ENCODE results near the gene MAGOH.

Gene MAGOH

DNA sequence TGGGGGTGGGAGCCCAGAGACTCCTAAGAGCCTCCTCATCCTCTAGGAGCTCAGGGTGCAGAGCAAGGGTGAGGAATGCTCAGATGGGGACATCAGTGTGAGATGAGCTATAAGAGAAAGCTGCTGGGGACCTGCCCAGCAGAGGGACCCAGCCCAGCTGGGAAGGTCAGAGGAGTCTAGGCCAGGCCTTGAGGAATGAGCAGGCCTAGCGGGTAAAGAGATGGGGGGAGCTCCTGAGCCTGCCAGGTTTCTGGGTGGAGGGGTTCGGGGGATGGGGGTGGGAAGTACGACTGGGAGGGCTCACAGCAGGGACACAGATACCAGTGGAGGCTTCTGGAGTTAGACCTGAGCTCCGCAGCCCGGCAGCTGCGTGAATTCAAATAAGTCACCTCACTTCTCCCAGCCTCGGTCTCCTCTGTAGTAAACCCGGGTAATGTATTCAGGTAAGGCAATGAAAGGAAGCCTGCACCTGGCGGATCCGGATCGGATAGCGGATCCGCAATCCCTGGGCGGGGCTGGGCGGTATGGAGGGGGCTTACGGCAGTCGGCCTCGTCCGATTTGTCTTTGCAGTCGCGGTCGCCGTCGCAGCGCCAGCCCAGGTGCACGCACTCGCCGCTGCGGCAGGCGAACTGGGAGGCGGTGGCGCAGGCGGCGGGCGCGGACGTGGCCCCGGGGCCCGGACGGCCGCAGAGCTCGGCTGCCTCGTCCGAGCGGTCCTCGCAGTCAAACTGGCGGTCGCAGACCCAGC lies 38.0 kb upstream of the MAGOH start:
- Mint-ChIP-seq H3K9me3 (no peaks in the 10 kb centered on the region), H3K27me3 (no peaks in the 10 kb centered on the region), H3K36me3 (peaks cover 23% of the 10 kb centered on the region), H3K4me3 (no peak overlapping the region), H3K27ac (no peak overlapping the region), H3K4me1 (no peaks in the 10 kb centered on the region)
- CTCF ChIA-PET = interaction anchor here (2.6 kb wide), 1 partner anchor 117 kb away, joined by 12 read pairs; no protein-coding TSS in a partner anchor
- DNase-seq = no peak

DNA sequence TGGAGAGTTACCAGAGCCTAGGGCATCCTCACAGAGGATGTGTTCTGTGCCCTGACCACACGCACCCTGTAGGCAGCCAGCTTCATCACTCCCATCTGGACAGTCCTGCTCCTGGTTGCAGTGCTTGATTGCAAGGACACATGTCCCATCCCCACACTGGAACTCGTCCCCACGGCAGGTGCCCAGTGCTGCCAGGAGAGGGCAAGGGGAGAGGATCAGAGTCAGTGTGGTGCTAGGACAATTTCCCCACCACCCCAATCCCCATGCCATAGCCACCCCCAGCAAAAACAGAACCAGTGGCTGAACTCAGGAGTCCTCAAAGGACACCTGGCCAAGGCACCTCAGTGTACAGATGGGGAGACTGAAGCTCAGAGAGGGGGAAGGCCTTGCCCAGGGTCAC lies 37.2 kb upstream of the MAGOH start:
- DNase-seq = no peak
- no peaks in the 10 kb centered on the region for H3K9me3 Mint-ChIP-seq
- no peak overlapping the region for H3K4me3 Mint-ChIP-seq
- H3K4me1 Mint-ChIP-seq = no peaks in the 10 kb centered on the region
- H3K36me3 Mint-ChIP-seq = peaks cover 27% of the 10 kb centered on the region
- H3K27ac Mint-ChIP-seq = no peak overlapping the region
- CTCF ChIA-PET = interaction anchor here (2.6 kb wide), 1 partner anchor 118 kb away, joined by 12 read pairs; no protein-coding TSS in a partner anchor
- no peaks in the 10 kb centered on the region for H3K27me3 Mint-ChIP-seq

GRCh38 chr1:53274541-53275185 lies 36.3 kb upstream of the MAGOH start:
- H3K27me3 Mint-ChIP-seq = no peaks in the 10 kb centered on the region
- CTCF ChIA-PET = interaction anchor here (1.0 to 2.6 kb wide), 4 partner anchors 12 to 191 kb away, joined by 3 to 12 read pairs (median 5); no protein-coding TSS in a partner anchor
- no peaks in the 10 kb centered on the region for H3K9me3 Mint-ChIP-seq
- no peak overlapping the region for H3K4me3 Mint-ChIP-seq
- no peak overlapping the region for H3K27ac Mint-ChIP-seq
- H3K36me3 Mint-ChIP-seq = peaks cover 28% of the 10 kb centered on the region
- H3K4me1 Mint-ChIP-seq = no peaks in the 10 kb centered on the region
- DNase-seq = no peak

GRCh38 chr1:53274026-53274425 lies 35.7 kb upstream of the MAGOH start:
- Mint-ChIP-seq H3K4me3 (no peak overlapping the region), H3K4me1 (no peaks in the 10 kb centered on the region), H3K36me3 (peaks cover 28% of the 10 kb centered on the region), H3K27ac (no peak overlapping the region), H3K9me3 (no peaks in the 10 kb centered on the region), H3K27me3 (no peaks in the 10 kb centered on the region)
- DNase-seq = no peak
- CTCF ChIA-PET = interaction anchor here (0.9 to 2.6 kb wide), 5 partner anchors 11 to 192 kb away, joined by 3 to 12 read pairs (median 3); no protein-coding TSS in a partner anchor

DNA sequence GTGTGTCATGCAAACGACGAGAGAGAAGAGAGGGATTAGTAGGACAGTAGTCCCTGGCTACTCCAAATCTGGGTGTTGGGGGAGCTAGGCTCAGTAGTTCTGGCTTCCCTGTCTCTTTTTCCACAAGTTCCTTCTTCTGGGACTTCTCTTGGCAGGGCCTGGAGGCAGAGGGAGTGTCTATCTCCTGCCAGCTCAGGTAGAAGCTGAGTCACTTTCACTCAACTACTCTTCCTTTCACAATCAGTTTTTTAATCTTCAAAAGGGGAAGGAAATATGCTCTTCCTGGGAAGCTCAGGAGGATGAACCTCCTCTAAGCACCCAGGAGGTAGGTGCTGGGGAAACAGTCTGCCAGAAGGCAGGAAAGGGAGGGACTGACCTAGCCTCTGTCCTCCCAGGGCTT lies 35.2 kb upstream of the MAGOH start:
- Mint-ChIP-seq H3K27me3 (no peaks in the 10 kb centered on the region), H3K27ac (no peak overlapping the region), H3K36me3 (peaks cover 33% of the 10 kb centered on the region), H3K4me1 (no peaks in the 10 kb centered on the region), H3K9me3 (no peaks in the 10 kb centered on the region), H3K4me3 (no peak overlapping the region)
- DNase-seq = no peak
- CTCF ChIA-PET = interaction anchor here (0.9 to 1.6 kb wide), 2 partner anchors 120 to 122 kb away, joined by 3 to 7 read pairs; no protein-coding TSS in a partner anchor

DNA sequence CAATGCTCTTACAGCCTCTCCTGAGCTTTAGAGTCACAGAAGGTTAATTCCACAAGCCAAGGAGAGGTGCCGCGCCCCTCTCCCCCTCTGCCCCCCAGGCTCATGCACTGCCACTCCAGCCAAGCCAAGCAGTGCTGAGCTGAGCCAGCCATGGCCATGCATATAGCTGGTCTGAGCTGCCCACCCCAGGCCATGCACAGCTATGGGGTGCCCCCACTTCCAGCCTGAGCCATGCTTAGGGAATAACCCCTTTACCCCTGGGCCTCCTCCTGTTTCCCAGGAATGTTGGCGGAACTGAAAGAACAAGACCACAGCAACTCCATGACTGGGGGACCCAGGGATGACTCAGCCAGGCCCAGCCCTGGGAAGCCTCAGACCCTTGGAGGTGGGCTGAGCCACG lies 34.0 kb upstream of the MAGOH start:
- no peaks in the 10 kb centered on the region for H3K9me3 Mint-ChIP-seq
- H3K4me1 Mint-ChIP-seq = no peaks in the 10 kb centered on the region
- H3K36me3 Mint-ChIP-seq = peaks cover 26% of the 10 kb centered on the region
- CTCF ChIA-PET = interaction anchor here (3.3 kb wide), 1 partner anchor 121 kb away, joined by 16 read pairs; no protein-coding TSS in a partner anchor
- H3K27ac Mint-ChIP-seq = peak overlapping the region; percentile 24
- no peaks in the 10 kb centered on the region for H3K27me3 Mint-ChIP-seq
- no peak overlapping the region for H3K4me3 Mint-ChIP-seq
- DNase-seq = no peak

DNA sequence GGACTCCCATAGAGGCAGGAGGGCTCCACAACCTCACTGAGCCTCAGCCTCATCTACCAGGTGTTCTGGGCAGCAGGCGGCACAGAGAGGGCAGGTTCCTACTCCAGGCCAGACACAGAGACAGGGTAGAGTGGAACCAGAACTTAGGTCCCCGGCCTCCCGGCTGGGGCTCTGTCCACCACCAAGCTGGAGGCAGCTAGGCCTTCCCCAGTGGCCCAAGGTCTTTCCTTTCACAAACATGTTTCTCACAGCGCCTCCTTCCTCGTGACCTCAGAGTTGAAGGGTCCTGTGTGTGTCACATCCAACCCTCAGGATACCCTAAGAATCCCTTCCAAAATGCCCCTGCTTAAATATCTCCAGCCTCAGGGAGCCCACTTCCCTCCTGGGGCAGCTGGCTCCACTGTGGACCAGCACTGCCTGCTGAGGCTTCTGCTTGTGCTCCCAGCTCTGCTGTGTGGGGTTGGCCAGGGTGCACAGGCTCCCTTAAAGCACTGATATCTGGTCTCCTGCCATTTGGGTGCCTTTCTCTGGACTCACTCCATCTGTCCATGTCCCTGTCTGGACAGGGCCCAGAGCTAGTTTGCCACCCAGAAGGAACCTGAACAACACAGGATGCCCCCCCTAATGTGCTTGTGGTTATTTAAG lies 33.2 kb upstream of the MAGOH start:
- H3K9me3 Mint-ChIP-seq = no peaks in the 10 kb centered on the region
- H3K4me1 Mint-ChIP-seq = no peaks in the 10 kb centered on the region
- no peak overlapping the region for H3K4me3 Mint-ChIP-seq
- DNase-seq = no peak
- CTCF ChIA-PET = interaction anchor here (3.3 kb wide), 1 partner anchor 122 kb away, joined by 16 read pairs; no protein-coding TSS in a partner anchor
- H3K27ac Mint-ChIP-seq = no peak overlapping the region
- no peaks in the 10 kb centered on the region for H3K27me3 Mint-ChIP-seq
- peaks cover 26% of the 10 kb centered on the region for H3K36me3 Mint-ChIP-seq

- H3K4me1 Mint-ChIP-seq = no peaks in the 10 kb centered on the region
- H3K27ac Mint-ChIP-seq = no peak overlapping the region
- H3K27me3 Mint-ChIP-seq = no peaks in the 10 kb centered on the region
- H3K36me3 Mint-ChIP-seq = peaks cover 28% of the 10 kb centered on the region
- CTCF ChIA-PET = interaction anchor here (3.3 kb wide), 1 partner anchor 123 kb away, joined by 16 read pairs; no protein-coding TSS in a partner anchor
- no peak for DNase-seq
- no peak overlapping the region for H3K4me3 Mint-ChIP-seq
- no peaks in the 10 kb centered on the region for H3K9me3 Mint-ChIP-seq
Observed at GRCh38 chr1:53270873-53271272, 32.6 kb upstream of the MAGOH start.

DNA sequence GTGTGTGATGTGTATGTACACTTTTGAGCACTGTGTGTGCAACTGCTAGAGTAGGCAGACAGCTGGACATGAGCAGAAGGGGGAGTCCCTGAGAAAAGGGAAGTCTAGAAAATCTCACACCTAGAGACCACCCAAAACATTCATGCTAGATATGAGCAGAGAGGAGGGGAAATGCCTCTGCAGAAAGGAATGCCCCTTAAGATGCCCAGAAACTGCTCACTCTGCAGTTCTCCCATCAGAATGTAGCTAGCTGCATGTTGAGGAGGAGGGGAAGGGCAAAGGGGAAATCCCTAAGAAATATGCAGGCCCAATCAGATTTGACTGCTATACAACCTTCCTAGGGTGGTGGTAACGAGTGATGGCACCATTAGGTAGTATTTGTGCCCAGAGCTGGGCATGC lies 31.8 kb upstream of the MAGOH start:
- Mint-ChIP-seq H3K9me3 (no peaks in the 10 kb centered on the region), H3K27me3 (no peaks in the 10 kb centered on the region), H3K4me3 (no peak overlapping the region), H3K27ac (no peak overlapping the region), H3K36me3 (peaks cover 31% of the 10 kb centered on the region), H3K4me1 (no peaks in the 10 kb centered on the region)
- DNase-seq = no peak
- CTCF ChIA-PET = interaction anchor here (0.8 to 3.3 kb wide), 2 partner anchors 11 to 123 kb away, joined by 3 to 16 read pairs; no protein-coding TSS in a partner anchor

- no peak overlapping the region for H3K27ac Mint-ChIP-seq
- DNase-seq = no peak
- CTCF ChIA-PET = interaction anchor here (0.5 to 2.9 kb wide), 8 partner anchors 9 to 485 kb away, joined by 3 to 15 read pairs (median 3); no protein-coding TSS in a partner anchor
- H3K9me3 Mint-ChIP-seq = no peaks in the 10 kb centered on the region
- no peaks in the 10 kb centered on the region for H3K27me3 Mint-ChIP-seq
- no peaks in the 10 kb centered on the region for H3K4me1 Mint-ChIP-seq
- H3K36me3 Mint-ChIP-seq = peaks cover 39% of the 10 kb centered on the region
- no peak overlapping the region for H3K4me3 Mint-ChIP-seq
Observed at GRCh38 chr1:53267761-53268160, 29.4 kb upstream of the MAGOH start.

DNA sequence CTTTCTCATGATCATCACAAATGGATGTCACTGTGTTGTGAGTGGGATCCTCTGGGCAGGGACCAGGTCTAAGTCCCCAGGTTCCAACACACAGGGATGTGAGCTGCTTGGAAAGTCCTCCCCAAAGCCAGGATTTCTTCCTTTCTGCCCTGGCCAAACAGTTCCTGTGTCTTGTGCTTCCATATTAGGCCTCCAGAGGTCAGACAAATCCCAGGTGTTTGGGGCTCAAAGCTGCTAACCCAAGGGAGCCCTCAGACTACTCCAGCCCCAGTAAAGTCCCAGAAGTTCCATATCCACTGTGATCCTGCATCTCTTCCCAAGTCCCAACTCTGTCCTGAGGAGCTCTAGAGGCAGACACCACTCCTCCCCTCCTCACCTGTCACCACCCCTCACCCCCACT lies 27.7 kb upstream of the MAGOH start:
- Mint-ChIP-seq H3K4me1 (no peaks in the 10 kb centered on the region), H3K9me3 (no peaks in the 10 kb centered on the region), H3K27ac (no peak overlapping the region), H3K4me3 (no peak overlapping the region), H3K27me3 (no peaks in the 10 kb centered on the region), H3K36me3 (peaks cover 45% of the 10 kb centered on the region)
- CTCF ChIA-PET = interaction anchor here (1.1 to 2.9 kb wide), 2 partner anchors 122 to 127 kb away, joined by 3 to 15 read pairs; no protein-coding TSS in a partner anchor
- DNase-seq = no peak

DNA sequence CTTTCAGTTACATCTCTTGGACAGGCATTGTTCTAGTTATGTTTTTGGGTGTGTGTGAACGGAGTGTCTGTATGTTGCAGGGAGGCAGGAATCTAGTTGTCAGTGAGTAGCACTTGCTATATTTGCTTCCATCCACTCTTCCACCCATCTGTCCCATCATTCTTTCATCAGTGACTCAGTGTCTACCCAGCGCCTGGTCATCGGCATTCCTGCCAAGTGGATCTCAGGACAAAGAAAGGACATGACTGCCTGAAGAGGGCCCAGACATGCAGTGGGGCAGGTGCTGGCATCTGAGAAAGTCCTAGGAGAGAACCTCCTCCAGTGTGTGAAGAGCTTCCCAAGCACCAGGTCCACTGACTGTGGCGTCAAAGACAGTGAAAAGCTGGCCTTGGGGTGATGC lies 27.3 kb upstream of the MAGOH start:
- no peak overlapping the region for H3K4me3 Mint-ChIP-seq
- CTCF ChIA-PET = interaction anchor here (2.9 kb wide), 1 partner anchor 127 kb away, joined by 15 read pairs; no protein-coding TSS in a partner anchor
- H3K9me3 Mint-ChIP-seq = no peaks in the 10 kb centered on the region
- no peak overlapping the region for H3K27ac Mint-ChIP-seq
- no peak for DNase-seq
- H3K36me3 Mint-ChIP-seq = peaks cover 44% of the 10 kb centered on the region
- H3K4me1 Mint-ChIP-seq = no peaks in the 10 kb centered on the region
- H3K27me3 Mint-ChIP-seq = no peaks in the 10 kb centered on the region

DNA sequence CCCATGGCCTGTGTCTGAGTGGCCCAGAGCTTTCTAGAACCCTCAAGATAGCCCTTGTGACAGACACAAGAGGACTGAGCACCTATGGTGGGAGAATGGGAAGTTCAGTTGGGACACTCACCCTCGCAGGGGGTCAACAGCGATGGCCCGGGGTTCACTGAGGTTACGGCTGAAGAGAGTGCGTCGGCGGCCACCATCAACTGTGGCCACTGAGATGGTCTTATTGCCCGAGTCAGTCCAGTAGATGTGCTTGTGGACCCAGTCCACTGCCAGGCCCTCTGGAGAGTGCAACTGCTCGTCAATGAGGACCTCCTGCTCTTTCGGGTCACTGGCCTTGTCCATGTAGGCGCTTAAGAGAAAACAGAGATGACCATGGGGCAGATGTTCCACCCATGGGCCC lies 25.7 kb upstream of the MAGOH start:
- Mint-ChIP-seq H3K27me3 (no peaks in the 10 kb centered on the region), H3K36me3 (peaks cover 51% of the 10 kb centered on the region), H3K4me3 (no peak overlapping the region), H3K4me1 (no peaks in the 10 kb centered on the region), H3K9me3 (no peaks in the 10 kb centered on the region), H3K27ac (no peak overlapping the region)
- no peak for DNase-seq
- CTCF ChIA-PET = interaction anchor here (1.1 kb wide), 1 partner anchor 129 kb away, joined by 4 read pairs; no protein-coding TSS in a partner anchor

GRCh38 chr1:53262000-53262399 lies 23.7 kb upstream of the MAGOH start:
- DNase-seq = no peak
- Mint-ChIP-seq H3K4me3 (no peak overlapping the region), H3K27ac (no peak overlapping the region), H3K9me3 (no peaks in the 10 kb centered on the region), H3K4me1 (no peaks in the 10 kb centered on the region), H3K36me3 (peaks cover 57% of the 10 kb centered on the region), H3K27me3 (no peaks in the 10 kb centered on the region)
- CTCF ChIA-PET = interaction anchor here (1.1 to 1.8 kb wide), 3 partner anchors 16 to 132 kb away, joined by 4 read pairs; no protein-coding TSS in a partner anchor
